Activated T-cell treated with anti-CD3 and anti-CD28 coated beads for 4 hours (primary cell): ENCODE data around the gene ELMO1.

Source experiments
- DNase-seq: peaks from one replicate; pipeline ENCODE4 v3.0.0-alpha.2; 2020

ELMO1 gene

GRCh38 chr7:36960105-36960504 lies 488.6 kb downstream of the ELMO1 start:
- DNase-seq, result no peak

DNA sequence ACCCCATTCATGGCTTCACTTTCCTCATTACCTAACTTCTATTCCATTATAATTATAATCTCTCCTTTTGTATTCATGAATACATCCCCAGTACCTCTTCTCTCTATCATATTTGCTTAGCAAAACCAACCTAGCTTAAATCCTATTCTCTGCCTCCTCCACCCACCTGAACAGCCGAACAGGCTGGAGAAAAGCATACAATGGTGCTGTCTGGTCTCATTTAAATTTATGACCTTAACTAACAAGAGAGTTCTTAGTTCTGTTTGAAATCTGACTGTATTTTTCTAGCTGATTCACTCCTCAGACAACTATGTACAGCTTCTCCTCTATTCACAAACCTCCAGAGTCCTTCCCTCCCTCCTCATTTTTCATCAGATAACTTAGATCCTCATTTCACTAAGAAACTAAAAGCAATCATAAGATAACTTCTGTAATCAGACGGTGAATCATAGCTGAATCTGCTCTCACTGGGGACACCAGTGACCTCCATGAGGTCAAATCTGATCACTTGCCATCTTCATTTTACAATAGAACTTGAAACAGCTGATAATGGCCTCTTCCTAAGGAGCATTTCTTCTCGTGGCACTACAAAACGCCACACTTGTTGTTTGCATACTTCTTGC lies 490.4 kb downstream of the ELMO1 start:
- no peak for DNase-seq

DNA sequence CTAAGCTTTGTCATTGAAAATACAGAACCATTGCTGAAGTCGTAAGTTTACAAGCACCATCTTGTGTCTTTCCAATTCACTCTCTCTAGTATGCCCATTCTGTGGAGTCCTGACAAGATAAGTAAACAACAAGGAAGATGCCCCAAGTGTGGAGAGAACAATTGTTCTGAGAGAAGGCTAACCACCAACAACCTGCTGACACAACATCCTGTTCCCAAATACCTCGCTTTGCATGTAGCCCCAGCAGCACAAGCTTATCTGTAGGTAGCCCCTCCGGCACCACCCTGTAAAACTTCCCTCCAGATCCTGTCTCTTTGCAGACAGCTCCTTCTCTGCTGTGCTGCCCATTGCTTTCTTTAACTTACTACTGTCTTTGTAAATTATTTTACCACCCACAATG lies 491.0 kb downstream of the ELMO1 start:
- no peak for DNase-seq

DNA sequence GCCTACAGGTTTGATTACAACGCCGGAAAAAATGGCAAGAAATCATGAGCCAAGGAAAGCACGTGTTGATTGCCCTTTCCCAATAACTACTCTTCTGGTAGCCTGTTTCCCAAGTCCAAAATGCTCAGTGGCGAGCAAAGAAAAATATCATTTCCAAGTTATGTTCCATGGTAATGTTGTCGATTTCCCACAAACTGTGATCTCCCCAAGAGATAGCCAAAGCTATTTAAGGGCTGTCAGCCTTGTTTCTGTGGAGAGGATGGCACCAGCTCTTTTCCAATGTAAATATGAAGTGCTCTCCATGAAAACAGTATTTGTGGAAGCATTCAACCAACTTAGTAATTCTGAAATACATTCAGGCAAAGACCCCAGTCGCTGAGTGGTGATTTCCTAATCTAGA lies 491.9 kb downstream of the ELMO1 start:
- no peak for DNase-seq

DNA sequence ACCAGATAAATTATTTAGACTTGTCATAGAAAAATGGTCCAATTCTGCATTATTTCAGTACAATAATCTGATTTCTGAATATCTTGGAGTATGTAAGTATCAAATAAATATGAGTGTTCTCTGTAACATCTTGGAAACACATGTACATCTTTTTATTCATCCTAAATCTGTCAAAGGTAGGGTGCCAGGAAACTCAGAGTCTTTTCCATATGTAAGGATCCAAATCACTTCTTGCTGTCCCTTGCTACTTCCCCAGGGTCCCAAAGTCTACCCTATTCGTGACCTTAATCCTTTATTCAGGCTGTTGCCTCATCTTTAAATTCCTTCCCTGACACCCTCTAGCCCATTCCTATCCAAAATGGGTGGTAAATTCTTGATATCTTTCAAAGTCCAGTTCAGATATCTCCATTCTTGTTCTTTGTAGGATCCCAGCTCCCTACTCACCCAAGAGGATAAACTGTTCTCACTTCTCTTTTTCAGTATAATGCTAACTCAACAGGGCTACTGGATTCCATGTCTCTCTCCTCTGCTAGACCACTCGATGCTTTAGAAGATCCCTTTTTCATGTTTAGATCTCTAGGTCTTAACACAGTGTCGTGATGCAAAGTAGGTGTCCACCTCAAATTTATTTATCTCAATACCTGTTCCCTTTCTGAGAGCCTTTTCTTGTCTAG lies 493.1 kb downstream of the ELMO1 start:
- no peak for DNase-seq

GRCh38 chr7:36951257-36951697 lies 497.4 kb downstream of the ELMO1 start:
- DNase-seq, result no peak

DNA sequence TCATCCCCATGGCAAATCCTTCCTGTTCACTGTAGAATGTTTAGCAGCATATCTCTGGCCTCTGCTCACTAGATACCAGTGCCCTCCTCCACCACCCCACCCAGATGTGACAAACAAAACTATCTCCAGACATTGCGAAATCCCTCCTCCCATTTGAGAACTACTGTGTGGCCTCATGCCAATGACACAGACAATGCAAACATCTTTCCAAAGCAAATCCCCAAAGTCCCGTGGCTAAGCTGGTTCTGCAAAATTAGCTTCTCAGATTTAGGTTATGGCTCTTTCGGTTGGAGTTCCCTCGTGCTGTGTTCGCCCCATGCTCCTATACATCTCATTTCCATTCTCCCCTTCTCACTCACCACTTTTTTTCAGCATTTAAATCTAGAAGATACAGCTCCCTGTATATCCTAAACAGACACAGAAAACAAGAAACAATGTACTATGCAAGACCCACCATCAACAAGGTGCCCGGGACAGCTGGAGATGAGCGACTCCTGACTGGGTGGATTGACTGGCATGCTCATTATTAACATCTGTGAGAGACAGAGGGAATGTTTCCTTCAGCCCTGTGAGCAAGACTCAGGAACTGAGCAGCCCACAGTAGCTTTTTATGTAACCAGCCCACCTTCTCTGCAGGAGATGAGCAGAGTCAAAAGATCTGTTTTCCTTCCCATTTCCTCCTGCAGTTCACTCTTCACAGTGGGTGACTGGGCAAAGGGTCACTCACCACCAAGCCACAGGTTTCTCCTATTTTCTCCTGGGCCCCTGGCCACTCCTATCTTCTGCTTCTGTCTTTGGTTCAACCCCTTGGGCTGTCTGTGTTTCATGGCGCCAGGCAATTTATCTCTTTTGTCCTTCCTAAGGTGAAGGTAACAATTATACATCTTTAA lies 498.7 kb downstream of the ELMO1 start:
- no peak for DNase-seq

DNA sequence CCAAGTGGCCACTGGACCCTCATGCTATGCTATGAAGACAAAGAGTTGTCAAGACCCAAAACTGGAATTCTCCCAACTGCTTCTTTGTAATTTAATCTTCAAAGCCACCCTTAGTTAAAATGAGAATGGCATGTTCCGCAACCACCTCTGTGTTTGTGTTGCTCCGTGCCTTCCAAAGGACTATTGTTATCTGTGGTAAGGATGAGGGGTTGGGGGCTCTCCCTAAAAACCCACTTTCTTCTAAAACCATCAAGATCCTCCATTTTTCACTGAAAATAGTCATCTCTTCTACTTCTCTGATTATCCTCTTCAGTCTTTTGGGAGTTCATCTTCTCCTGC lies 502.3 kb downstream of the ELMO1 start:
- DNase-seq, result no peak

GRCh38 chr7:36945612-36946400 lies 502.9 kb downstream of the ELMO1 start:
- no peak for DNase-seq

- no peak for DNase-seq
These were observed 503.8 kb downstream of the ELMO1 start for GRCh38 chr7:36944838-36945237.

DNA sequence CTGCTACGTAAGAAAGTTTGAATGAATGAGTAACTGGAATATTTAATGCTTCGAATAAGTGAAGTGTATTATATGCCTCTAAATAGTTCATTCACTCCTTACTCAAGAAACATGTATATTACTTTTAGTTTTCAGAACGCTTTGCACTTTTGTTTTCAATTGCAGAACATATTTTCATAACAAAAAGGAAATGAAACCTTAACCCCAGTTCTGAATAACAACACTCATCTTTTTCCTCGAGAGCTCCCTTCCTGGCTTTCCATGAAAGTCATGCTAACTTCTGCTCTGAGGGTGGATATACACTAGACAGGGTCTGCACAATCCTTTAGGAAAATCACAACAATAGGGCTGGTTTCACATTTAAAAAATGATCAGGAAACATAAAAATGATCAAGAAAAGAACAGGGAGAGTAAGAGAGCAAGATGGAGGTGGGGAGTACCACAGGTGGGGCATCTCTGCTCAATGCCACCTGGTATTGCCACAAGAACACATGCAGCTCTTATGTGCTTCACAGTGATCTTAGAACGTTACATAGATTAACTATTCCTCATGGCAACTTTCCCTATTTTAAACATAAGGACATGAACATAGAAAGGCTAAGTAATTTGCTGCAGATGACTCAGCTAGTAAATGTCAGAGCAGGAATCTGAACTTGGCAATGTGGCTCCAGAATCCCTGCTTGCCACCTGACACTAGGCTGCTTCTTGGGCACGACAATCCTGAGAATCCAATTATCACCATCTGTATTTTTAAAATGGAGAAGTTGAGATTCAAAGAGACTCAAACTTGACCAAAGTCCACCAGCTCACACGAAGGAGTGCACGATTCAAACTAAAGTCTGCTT lies 504.9 kb downstream of the ELMO1 start:
- no peak for DNase-seq

- DNase-seq, result no peak
These were observed 505.7 kb downstream of the ELMO1 start for GRCh38 chr7:36942955-36943354.

DNA sequence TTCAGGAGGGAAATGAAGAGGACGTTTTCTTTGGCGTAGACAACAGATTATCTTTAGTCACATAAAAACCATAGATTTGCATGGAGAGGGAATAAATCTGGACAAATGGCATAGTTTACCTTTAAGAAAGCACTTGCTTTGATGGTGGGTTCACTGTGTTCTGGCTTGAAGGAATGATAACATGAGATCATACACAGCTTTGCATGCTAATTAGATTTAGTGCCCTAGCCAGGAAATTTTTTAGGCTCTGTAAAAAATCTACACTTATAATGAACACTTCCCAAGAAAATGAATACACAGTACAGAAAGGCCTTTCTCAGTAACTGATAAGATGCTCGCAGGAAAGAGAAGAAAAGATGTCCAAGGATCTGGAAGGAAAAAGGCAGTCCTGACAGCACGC lies 506.1 kb downstream of the ELMO1 start:
- no peak for DNase-seq

DNA sequence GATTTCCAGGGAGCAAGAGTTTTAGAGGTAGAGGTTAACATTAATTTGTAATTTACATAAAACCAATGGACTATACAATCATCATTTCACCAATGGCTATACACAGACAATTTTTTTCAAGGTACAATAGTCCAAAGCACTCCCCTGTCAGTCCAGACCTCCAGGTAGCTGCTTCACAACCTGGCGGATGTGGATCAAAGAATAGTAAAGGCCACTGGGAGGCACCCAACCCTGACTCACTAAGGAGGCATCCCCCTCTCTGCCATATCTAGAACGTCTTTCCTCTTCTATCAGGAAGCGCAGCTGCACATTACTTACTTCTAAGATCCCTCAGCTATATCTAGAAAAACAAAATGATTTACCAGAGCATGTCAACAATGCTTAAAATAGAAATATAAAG lies 506.6 kb downstream of the ELMO1 start:
- no peak for DNase-seq

GRCh38 chr7:36941359-36941758 lies 507.3 kb downstream of the ELMO1 start:
- DNase-seq, result no peak

DNA sequence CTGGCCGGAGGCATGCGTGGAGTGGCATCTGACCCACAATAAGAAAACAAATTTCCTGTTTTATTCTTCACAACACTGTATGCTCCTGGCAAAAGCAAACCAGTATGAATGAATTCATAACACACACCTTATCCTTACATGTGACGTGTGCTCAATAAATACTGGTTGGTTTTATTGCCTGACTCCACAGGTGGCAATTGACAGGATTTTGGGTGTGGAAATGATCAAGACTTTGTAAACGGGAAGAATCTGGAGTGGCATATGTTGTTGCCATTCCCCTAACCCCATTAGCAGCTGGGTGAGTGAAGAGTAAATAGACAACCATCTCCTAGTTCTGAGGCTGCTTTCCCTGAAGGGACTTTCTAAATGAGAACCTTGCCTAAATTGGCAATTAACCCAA lies 508.8 kb downstream of the ELMO1 start:
- no peak for DNase-seq

GRCh38 chr7:36937754-36938563 lies 510.7 kb downstream of the ELMO1 start:
- no peak for DNase-seq

- no peak for DNase-seq
These were observed 516.8 kb downstream of the ELMO1 start for GRCh38 chr7:36931892-36932291.

DNA sequence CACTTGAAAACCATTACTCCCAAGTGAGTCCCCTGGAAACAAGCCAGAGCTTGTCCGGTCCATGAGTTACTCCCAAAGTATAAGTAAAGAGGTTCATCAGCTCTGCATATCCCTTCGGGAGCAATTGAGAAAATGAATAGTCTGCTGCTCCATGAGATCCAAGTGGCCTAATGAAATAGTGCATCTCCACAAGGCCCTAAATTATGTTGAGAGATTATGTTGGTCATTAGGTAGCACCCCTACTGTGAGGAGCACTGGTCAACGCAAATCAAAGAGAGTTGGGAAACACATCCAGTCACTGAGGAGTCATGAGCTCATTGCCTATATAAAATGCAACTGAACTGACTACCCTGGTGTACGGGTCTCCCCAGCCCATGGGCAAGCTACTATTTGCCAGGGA lies 518.9 kb downstream of the ELMO1 start:
- no peak for DNase-seq

DNA sequence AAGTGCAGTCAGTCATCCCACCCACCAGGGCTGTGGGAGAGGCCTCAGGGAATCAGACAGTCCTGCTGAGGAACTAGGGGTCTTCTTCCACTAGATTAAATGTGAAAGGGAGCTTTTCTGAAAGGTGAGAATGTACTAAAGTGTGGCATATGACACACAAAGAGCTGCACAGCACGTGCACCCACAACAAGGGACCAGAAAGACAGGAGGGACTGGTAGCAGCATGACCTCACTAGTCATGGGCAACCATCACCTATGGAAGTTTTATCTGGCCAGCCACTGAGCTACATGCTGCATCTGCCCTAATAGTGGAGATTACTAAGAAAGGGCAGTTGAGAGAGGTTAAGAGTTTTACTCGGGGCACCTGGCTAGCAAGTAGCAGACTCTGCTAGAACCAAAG lies 519.9 kb downstream of the ELMO1 start:
- no peak for DNase-seq

DNA sequence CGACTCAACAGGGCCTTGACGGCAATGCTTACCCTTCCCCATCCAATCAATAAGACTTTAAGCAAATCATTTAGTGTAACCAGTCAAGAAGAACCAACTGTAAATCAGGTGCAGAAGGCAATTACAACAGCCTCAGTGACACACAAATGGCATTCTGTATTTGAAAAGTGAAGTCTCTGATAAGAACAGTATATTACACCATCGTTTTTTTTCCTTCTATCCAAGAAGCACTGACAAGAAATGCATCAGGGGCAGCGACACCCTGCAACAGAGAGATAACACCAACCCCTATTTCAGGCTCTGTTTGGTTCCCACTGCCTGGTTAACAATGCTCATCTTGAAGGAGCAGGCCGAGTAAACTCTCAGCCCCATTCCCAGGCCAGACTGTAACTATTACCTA lies 520.4 kb downstream of the ELMO1 start:
- DNase-seq, result no peak
